Activated naive CD4-positive, alpha-beta T cell treated with anti-CD3 and anti-CD28 coated beads, Interleukin-2, amount 10 ng/mL, durations not matched to agents 5 hours and 36 hours (primary cell): ENCODE measurements around the gene IGF2BP2. TPM values are rescaled to one million over a fixed set of nuclear protein-coding genes. Genes with fewer than 3 reads are reported as not detected.

Experiments
- microRNA-seq: library from miRNA; unstranded; fragments of <30 nt; microRNA quantifications from one replicate; pipeline ENCODE4 v1.2.0, GENCODE V29; 2022; ENCODE audit warnings: borderline microRNAs expressed, borderline replicate concordance
- total RNA-seq, 2 experiments: library from RNA; stranded (reverse); gene quantifications; one replicate each; pipeline ENCODE4 v1.2.3, GENCODE V29; 2021

The IGF2BP2 gene
- under 1 TPM; 0.20 to 0.24 TPM for total RNA-seq

DNA sequence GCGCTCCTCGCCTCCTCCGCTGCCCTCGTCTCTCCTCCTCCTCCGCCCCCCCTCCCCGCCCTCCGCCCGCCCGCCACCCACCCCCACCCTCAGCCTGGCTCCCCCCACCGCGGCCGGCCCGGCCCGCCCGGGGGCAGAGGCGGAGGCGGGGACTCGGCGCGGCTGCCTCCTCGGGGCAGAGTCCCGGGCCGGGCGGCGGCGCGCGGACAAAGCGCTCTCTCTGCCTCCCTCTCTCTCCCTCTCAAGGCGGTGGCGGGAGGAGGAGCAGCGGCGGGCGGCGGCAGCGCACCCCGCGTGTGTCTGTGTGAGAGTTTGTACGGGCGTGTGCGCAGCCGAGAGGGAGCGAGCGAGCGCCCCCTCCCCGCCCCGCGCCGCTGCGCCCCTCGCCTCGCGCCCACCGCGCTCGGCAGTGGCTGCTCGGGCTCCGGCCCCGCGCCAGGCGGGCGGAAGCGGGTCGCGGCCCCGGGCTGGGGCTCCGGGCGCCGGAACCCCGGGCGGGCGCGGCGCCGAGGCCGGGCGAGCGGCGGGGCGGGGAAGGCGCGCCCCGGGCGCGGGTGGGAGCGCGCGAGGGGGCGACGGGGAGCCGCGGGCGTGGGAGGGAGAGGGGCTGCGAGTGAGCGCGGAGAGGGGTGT lies at the start of gene IGF2BP2:
TSS of gene IGF2BP2 (minus strand) at position 37 of the 633 bp plus-strand sequence. CDS start 82 bp downstream, outside the sequence.

Small RNA genes within 50 kb of the gene (microRNA-seq; reads per million reads assigned to microRNA genes)
- gene MIR548AQ = not detected

Other genes with a start within 250 kb of the IGF2BP2 start
- gene SENP2, start 238.7 kb downstream of the IGF2BP2 start, total RNA-seq = 10 to 100 TPM; 27.5 to 29.2 TPM
- 100 to 1,000 TPM; 204 to 208 TPM for gene TRA2B, start 113.0 kb upstream of the IGF2BP2 start, total RNA-seq